ENCODE measurements around the gene PAEP.

DNA sequence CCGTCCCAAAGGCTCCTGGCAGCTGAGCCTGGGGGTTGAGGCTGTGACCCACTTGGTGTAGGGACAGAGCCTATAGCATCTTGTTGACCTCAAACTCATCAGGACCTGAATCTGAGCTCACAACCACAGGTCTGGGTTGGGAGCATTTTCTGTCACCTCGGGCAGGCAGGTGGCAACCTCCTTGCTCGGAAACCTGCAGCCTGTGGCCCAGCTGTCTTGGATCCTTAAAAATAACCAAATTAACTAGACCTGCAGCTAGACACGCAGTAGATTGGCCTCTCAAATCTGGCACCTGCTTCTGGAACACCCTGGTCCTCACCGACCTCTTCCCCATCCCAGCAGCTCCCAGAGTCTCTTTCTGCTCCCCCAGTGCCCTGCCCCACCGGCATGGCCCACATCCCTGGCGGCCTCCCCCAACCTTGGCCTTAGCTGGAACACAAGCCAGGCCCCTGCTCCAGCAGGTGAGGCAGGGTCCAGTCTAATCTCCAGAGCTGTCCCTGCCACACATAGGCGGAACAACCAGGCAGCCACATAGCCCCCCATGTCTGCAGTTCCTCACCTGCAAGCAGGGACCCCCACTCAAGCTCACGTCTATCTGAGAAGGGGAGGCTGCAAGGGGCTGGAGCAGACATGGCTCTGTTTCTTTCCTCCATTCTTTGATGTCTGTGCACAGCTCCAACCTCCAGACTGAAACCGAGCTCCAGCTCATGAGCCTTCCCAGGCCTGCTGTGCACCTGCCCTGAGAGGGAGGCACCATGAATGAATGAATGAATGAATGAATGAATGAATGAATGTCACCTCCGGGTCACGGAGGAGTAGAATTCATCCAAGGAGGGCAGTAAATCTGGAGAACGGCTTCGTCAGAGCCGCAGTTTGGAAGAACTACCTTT, 28.3 kb downstream of the PAEP start:
- TF ChIP-seq, protein P1, sequence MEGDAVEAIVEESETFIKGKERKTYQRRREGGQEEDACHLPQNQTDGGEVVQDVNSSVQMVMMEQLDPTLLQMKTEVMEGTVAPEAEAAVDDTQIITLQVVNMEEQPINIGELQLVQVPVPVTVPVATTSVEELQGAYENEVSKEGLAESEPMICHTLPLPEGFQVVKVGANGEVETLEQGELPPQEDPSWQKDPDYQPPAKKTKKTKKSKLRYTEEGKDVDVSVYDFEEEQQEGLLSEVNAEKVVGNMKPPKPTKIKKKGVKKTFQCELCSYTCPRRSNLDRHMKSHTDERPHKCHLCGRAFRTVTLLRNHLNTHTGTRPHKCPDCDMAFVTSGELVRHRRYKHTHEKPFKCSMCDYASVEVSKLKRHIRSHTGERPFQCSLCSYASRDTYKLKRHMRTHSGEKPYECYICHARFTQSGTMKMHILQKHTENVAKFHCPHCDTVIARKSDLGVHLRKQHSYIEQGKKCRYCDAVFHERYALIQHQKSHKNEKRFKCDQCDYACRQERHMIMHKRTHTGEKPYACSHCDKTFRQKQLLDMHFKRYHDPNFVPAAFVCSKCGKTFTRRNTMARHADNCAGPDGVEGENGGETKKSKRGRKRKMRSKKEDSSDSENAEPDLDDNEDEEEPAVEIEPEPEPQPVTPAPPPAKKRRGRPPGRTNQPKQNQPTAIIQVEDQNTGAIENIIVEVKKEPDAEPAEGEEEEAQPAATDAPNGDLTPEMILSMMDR (conservative IDR thresholded peaks at IDR 0.05) = no peak
- TF ChIP-seq ZFX (IDR thresholded peaks at IDR 0.05) = no peak
